GM21360 (cell line): ENCODE data around the gene SNX8.
"Not testable (repeated sequence)": the region's sequence is repeated elsewhere in the genome, so short reads cannot be mapped to it uniquely, and the experiment has no call there.

ENCODE experiments used
- ATAC-seq: cut with Tn5 transposase; IDR thresholded peaks from one replicate; pipeline ENCODE4 v1.9.1; 2021; ENCODE audit warnings: mild to moderate bottlenecking, moderate library complexity; ENCODE audit not compliant: unreplicated experiment

Gene SNX8

GRCh38 chr7:2314209-2314955 is at the start of gene SNX8:
Gene SNX8 (minus strand): TSS chr7:2314441. CDS start chr7:2314421, 20 bp downstream.
- peak; percentile 62 for ATAC-seq

- no peak for ATAC-seq
These were observed 48.3 kb upstream of the SNX8 start for GRCh38 chr7:2362385-2363088.

GRCh38 chr7:2360796-2361195 is 46.6 kb upstream of the SNX8 start:
- no peak for ATAC-seq

GRCh38 chr7:2359610-2360009 is 45.4 kb upstream of the SNX8 start:
- ATAC-seq: no peak

- no peak for ATAC-seq
These were observed 44.8 kb upstream of the SNX8 start for GRCh38 chr7:2358968-2359527.

GRCh38 chr7:2357571-2357970 is 43.3 kb upstream of the SNX8 start:
- no peak for ATAC-seq

- ATAC-seq: no peak
These were observed 42.9 kb upstream of the SNX8 start for GRCh38 chr7:2357165-2357564.

- ATAC-seq: no peak
These were observed 41.4 kb upstream of the SNX8 start for GRCh38 chr7:2355705-2356008.

- no peak for ATAC-seq
These were observed 40.9 kb upstream of the SNX8 start for GRCh38 chr7:2354939-2355704.

GRCh38 chr7:2354186-2354938 is 40.1 kb upstream of the SNX8 start, which contains the start of gene EIF3B:
Gene EIF3B (plus strand): TSS chr7:2354827. CDS start chr7:2354922, 95 bp downstream.
- peak; percentile 72 for ATAC-seq

GRCh38 chr7:2353936-2354185 is 39.6 kb upstream of the SNX8 start:
- peak; percentile 62 for ATAC-seq

GRCh38 chr7:2353113-2353935 is 39.1 kb upstream of the SNX8 start:
- no peak for ATAC-seq

GRCh38 chr7:2350861-2351260 is 36.6 kb upstream of the SNX8 start:
- no peak for ATAC-seq

- no peak for ATAC-seq
These were observed 35.8 kb upstream of the SNX8 start for GRCh38 chr7:2350055-2350454.

- ATAC-seq: not testable (repeated sequence)
These were observed 33.3 kb upstream of the SNX8 start for GRCh38 chr7:2347351-2348063.

GRCh38 chr7:2336626-2337299 is 22.5 kb upstream of the SNX8 start:
- ATAC-seq: no peak

GRCh38 chr7:2332606-2333231 is 18.5 kb upstream of the SNX8 start:
- ATAC-seq: not testable (repeated sequence)

GRCh38 chr7:2331707-2332106 is 17.5 kb upstream of the SNX8 start:
- ATAC-seq: no peak
